Lung microvascular endothelial cell (primary cell): ENCODE data around the gene OTUD7B. TPM values are rescaled to one million over a fixed set of nuclear protein-coding genes. Genes with fewer than 3 reads are reported as not detected.
"Not testable (repeated sequence)": the region's sequence is repeated elsewhere in the genome, so short reads cannot be mapped to it uniquely, and the experiment has no call there.

Source experiments
- DNase-seq, 2 donors: peaks; one replicate each; pipeline versions ENCODE4 v3.0.0 to v3.0.0-alpha.2; 2010; ENCODE audit warnings: low read depth in 2 of 2
- total RNA-seq: library from RNA; depleted of rRNA; stranded (reverse); fragments of >200 nt; gene quantifications from 2 replicates; pipeline ENCODE4 v1.2.1, GENCODE V29; 2014

The OTUD7B gene
- total RNA-seq, 1 donor from 2014 or later, result 11.3 TPM

GRCh38 chr1:149957548-149957947, 53.0 kb downstream of the OTUD7B start:
- not testable (repeated sequence) for DNase-seq

GRCh38 chr1:149949911-149950310, 60.6 kb downstream of the OTUD7B start:
- no peak for DNase-seq

GRCh38 chr1:149945206-149945605, 65.3 kb downstream of the OTUD7B start:
- no peak for DNase-seq

- DNase-seq, result no peak
These were observed 67.6 kb downstream of the OTUD7B start for GRCh38 chr1:149942885-149943284.

- DNase-seq, result peak; percentile 47 to 56
These were observed 68.3 kb downstream of the OTUD7B start for GRCh38 chr1:149942207-149942606.

GRCh38 chr1:149940427-149940826, 70.1 kb downstream of the OTUD7B start:
- DNase-seq, result no peak

- not testable (repeated sequence) for DNase-seq
These were observed 71.9 kb downstream of the OTUD7B start for GRCh38 chr1:149938668-149939003.

- no peak for DNase-seq
These were observed 72.8 kb downstream of the OTUD7B start for GRCh38 chr1:149937759-149938158.

GRCh38 chr1:149936992-149937705, 73.4 kb downstream of the OTUD7B start:
- peak in 1 of 2 donors; percentile 41 for DNase-seq

GRCh38 chr1:149936170-149936991, 74.1 kb downstream of the OTUD7B start, which contains the start of gene MTMR11:
MTMR11 (minus strand) TSS chr1:149936879; CDS start chr1:149936647, 232 bp downstream.
- DNase-seq, result peak in 1 of 2 donors; percentile 31

- peak in 1 of 2 donors; percentile 17 for DNase-seq
These were observed 76.2 kb downstream of the OTUD7B start for GRCh38 chr1:149934356-149934755.

- DNase-seq, result no peak
These were observed 77.3 kb downstream of the OTUD7B start for GRCh38 chr1:149933208-149933607.

- no peak for DNase-seq
These were observed 78.1 kb downstream of the OTUD7B start for GRCh38 chr1:149932474-149932873.

GRCh38 chr1:149931212-149931790, 79.2 kb downstream of the OTUD7B start:
- DNase-seq, result peak in 1 of 2 donors; percentile 46

GRCh38 chr1:149929856-149930255, 80.7 kb downstream of the OTUD7B start:
- DNase-seq, result no peak

GRCh38 chr1:149928401-149928724, 82.2 kb downstream of the OTUD7B start:
- no peak for DNase-seq

- peak; percentile 95 to 96 for DNase-seq
These were observed 82.7 kb downstream of the OTUD7B start, which contains the start of gene SF3B4 for GRCh38 chr1:149927563-149928400. SF3B4 (minus strand) TSS chr1:149927803; CDS start chr1:149927759, 44 bp downstream.

- DNase-seq, result peak; percentile 9 to 12
These were observed 83.4 kb downstream of the OTUD7B start for GRCh38 chr1:149927056-149927562.

GRCh38 chr1:149926296-149926695, 84.2 kb downstream of the OTUD7B start:
- no peak for DNase-seq

GRCh38 chr1:149925751-149926150, 84.8 kb downstream of the OTUD7B start:
- no peak for DNase-seq

GRCh38 chr1:149925345-149925744, 85.2 kb downstream of the OTUD7B start:
- no peak for DNase-seq
